ENCODE measurements around the gene VPS26A. TPM values are rescaled to one million over a fixed set of nuclear protein-coding genes. Genes with fewer than 3 reads are reported as not detected.

The VPS26A gene
- total RNA-seq, result 21.7 and 22.0 TPM in 2 replicates

DNA sequence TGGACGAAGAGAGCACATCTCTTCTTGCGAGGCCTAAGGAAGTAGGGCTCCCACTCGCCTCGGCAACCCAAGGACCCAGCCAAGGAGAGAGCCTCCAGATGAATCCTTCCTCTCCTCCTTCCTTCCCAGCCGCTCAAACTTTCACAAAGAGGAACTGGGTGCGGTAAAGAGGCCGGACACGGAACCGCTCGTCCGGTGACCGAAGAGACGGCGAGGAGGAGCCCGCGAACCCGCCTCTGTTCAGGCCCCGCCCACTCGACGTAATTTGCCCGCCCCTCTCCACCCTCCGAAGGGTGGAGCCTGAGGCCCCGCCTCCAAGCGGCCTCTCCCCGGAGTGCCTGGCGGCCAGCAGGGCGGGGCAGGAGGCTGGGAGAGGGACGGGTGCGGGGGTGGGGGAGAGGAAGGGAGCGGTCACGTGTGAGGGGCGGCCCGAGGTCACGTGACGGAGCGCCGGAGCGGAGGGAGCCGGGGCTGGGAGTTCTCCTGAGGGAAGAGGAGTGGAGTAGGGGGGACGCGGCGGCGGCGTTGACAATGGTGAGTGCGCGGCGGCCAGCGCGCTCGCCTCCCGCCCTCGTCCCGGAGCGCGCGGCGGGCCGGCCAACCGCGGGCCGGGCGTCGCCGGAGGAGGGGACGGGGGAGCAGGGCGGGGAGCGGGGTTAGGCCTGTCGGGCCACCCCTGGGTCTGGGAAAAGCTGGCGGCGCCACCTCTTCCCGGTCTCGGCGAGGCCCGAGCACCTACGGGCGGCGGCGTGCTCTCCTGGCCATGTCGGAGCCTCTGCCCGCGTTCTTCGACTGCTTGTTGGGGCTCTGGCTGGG lies at the start of gene VPS26A:
VPS26A (plus strand) TSS at position 432 of the 816 bp plus-strand sequence; CDS start at position 532, 100 bp downstream.

DNA sequence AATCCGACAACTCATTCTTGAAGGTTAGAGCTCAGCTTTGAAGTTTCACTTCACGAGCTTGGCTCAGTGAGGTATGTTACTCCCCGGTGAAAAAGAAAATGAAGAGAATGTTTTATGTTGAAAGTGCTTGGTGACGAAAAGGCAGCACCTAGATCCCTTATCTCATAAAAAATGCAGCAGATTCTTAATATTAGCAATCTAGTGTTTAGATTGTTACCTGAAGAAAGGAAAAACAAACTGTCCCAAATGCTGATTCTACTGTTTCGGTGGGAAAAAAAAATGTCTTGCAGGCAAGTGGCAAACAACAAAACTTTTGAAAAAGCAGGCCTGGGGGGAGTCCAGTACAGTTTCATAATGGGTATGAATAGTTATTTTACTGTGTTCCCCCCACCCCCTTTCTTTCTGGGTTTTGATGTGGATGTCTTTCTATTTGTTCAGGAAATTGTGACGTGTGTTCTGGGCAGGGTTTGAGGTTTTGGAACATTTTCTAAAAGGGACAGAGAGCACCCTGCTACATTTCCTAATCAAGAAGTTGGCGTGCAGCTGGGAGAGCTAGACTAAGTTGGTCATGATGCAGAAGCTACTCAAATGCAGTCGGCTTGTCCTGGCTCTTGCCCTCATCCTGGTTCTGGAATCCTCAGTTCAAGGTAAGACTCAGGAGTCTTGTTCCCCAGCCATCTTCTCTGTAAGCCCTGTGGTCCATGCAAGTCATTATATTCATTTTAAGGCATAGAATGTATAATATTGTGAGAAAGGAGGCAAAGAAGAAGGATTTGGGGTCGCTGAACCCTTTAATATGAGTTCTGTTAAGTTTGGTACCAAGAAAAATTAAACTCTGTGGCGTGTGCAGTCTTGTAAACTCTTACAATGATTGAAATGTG lies 36.1 kb upstream of the VPS26A start, which contains the start of gene SRGN:
SRGN (plus strand) TSS at position 514 of the 881 bp plus-strand sequence; CDS start at position 569, 55 bp downstream.

DNA sequence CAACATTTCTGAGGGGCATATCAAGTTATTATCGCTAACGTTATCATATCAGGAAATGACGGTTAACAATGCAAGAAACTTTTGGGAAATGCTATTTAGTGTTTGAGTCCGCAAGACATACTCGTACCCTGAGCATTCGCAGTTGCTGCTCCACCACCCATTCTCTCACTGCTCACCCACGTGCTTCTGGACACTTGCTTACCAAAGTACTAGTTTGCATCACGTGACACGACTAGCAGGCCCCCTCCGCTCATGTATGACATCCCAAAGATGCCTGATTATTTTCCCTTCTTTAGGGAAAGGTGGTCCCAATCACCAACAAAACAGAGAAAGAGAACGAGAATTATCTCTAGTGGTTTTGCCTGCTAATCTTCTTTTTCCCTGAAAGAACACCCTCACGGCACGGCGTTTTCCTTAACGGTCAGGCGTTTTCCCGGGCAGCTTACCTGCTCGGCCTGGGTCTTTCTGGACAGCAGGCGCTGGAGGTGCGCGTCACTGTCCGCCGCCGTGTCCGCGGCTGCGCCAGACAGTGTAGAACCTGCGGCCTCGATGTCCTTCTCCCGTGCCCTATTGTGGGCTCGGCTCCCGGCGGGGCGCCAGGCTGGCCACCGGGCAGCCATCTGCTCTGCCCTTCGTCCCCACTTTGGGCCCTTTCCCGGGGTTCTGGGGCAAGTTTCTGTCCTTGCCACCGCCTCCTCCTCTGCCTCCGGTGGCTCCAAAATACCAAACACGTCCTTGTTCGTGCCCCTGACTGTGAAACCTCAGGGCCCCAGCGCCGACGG lies 56.0 kb downstream of the VPS26A start, which contains the start of gene SUPV3L1:
SUPV3L1 (plus strand) TSS at position 492 of the 782 bp plus-strand sequence; CDS start at position 550, 58 bp downstream.

GRCh38 chr10:69220041-69220451 lies 96.1 kb downstream of the VPS26A start, which contains the start of gene HKDC1:
Gene HKDC1, plus strand, starts transcription at chr10:69220332. Its CDS starts 104 bp downstream, at chr10:69220436.

Small RNA genes within 50 kb of the gene (small RNA-seq; reads per million reads assigned to genes)
- gene RF00017, result not detected

Other genes with a start within 250 kb of the VPS26A start
- gene DDX50, start 222.9 kb upstream of the VPS26A start, total RNA-seq, result 43.7 and 47.9 TPM in 2 replicates
- gene DDX21, start 168.0 kb upstream of the VPS26A start, total RNA-seq, result 16.5 and 34.3 TPM in 2 replicates
- 19.2 and 29.1 TPM in 2 replicates for gene KIFBP, start 135.4 kb upstream of the VPS26A start, total RNA-seq
- 0.39 TPM in 1 of 2 replicates, not detected in the other for gene SRGN, start 36.1 kb upstream of the VPS26A start, total RNA-seq
- gene SUPV3L1, start 56.1 kb downstream of the VPS26A start, total RNA-seq, result 19.4 and 19.6 TPM in 2 replicates
- gene HKDC1, start 96.2 kb downstream of the VPS26A start, total RNA-seq, result under 0.01 TPM in 2 replicates
- gene HK1, start 154.3 kb downstream of the VPS26A start, total RNA-seq, result 86.8 and 115 TPM in 2 replicates